ENCODE data around the gene BPIFB2.

DNA sequence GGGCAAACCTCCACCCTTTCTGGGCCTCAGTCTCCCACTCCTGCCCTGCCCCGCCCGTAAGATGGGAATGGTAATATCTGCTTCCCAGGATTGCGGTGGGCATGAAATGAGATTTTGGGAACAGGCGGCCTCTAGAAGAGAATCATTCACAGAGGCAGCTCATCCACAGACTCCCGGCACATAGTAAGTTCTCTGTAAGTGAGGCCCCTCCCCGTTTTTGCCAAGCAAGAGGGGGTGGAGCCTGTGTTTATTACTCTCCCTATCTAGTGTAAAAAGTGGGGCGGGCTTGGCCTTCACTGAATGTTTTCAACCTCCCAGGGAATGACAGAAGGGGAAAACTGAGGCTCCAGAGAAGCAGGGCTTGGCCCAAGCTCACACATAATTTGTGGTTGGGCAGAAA lies 23.3 kb upstream of the BPIFB2 start:
- TF ChIP-seq, protein P1, sequence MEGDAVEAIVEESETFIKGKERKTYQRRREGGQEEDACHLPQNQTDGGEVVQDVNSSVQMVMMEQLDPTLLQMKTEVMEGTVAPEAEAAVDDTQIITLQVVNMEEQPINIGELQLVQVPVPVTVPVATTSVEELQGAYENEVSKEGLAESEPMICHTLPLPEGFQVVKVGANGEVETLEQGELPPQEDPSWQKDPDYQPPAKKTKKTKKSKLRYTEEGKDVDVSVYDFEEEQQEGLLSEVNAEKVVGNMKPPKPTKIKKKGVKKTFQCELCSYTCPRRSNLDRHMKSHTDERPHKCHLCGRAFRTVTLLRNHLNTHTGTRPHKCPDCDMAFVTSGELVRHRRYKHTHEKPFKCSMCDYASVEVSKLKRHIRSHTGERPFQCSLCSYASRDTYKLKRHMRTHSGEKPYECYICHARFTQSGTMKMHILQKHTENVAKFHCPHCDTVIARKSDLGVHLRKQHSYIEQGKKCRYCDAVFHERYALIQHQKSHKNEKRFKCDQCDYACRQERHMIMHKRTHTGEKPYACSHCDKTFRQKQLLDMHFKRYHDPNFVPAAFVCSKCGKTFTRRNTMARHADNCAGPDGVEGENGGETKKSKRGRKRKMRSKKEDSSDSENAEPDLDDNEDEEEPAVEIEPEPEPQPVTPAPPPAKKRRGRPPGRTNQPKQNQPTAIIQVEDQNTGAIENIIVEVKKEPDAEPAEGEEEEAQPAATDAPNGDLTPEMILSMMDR (IDR thresholded peaks at IDR 0.05 in 2 of 3, conservative IDR thresholded peaks at IDR 0.05 in 1 of 3; ENCODE audit: borderline replicate concordance in 1 of 3, insufficient read depth in 1 of 3, low read depth in 2 of 3, low read length in 2 of 3), result no peak
- TF ChIP-seq, protein P2, sequence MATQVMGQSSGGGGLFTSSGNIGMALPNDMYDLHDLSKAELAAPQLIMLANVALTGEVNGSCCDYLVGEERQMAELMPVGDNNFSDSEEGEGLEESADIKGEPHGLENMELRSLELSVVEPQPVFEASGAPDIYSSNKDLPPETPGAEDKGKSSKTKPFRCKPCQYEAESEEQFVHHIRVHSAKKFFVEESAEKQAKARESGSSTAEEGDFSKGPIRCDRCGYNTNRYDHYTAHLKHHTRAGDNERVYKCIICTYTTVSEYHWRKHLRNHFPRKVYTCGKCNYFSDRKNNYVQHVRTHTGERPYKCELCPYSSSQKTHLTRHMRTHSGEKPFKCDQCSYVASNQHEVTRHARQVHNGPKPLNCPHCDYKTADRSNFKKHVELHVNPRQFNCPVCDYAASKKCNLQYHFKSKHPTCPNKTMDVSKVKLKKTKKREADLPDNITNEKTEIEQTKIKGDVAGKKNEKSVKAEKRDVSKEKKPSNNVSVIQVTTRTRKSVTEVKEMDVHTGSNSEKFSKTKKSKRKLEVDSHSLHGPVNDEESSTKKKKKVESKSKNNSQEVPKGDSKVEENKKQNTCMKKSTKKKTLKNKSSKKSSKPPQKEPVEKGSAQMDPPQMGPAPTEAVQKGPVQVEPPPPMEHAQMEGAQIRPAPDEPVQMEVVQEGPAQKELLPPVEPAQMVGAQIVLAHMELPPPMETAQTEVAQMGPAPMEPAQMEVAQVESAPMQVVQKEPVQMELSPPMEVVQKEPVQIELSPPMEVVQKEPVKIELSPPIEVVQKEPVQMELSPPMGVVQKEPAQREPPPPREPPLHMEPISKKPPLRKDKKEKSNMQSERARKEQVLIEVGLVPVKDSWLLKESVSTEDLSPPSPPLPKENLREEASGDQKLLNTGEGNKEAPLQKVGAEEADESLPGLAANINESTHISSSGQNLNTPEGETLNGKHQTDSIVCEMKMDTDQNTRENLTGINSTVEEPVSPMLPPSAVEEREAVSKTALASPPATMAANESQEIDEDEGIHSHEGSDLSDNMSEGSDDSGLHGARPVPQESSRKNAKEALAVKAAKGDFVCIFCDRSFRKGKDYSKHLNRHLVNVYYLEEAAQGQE (IDR thresholded peaks at IDR 0.05; ENCODE audit: low read depth), result no peak

All from HCT116 (cell line).